Pancreas (tissue), 10 donors: Measurements from ENCODE around the gene QKI. TPM values are rescaled to one million over a fixed set of nuclear protein-coding genes. Genes with fewer than 3 reads are reported as not detected.

Source experiments
- ATAC-seq, 4 donors: fragments of 200-7000 bp; cut with Tn5 transposase; one replicate each; pipeline versions ENCODE4 v1.8.0 to v1.9.1; 2020; ENCODE audit warnings: mild to moderate bottlenecking in 4 of 4, moderate library complexity in 4 of 4
- DNase-seq, 6 donors: peaks; one replicate each; pipeline ENCODE4 v3.0.0-alpha.2; 2020
- FAIRE-seq: peaks from 2 replicates; lab custom pipeline; 2012; peaks lifted over from hg19 to GRCh38; lab: Jason Lieb, UNC
- H3K27ac ChIP-seq, 4 donors: fragments of 200-600 bp; sonication (generic); 1 replicate in 3 of 4; 2 replicates in 1 of 4; pipeline versions ENCODE4 v1.5.0 to v1.8.0; 2020
- H3K27me3 ChIP-seq, 4 donors: fragments of 200-600 bp; one replicate each; pipeline ENCODE4 v1.8.0; 2021
- H3K36me3 ChIP-seq, 3 donors: fragments of 200-600 bp; sonication (generic) in 1 of 3; one replicate each; pipeline versions ENCODE4 v1.5.0 to v1.8.0; 2020 to 2021
- H3K4me1 ChIP-seq, 3 donors: fragments of 200-600 bp; one replicate each; pipeline ENCODE4 v1.8.0; 2021
- H3K4me3 ChIP-seq, 4 donors: fragments of 200-600 bp; sonication (generic) in 2 of 4; one replicate each; pipeline versions ENCODE4 v1.5.0 to v1.8.0; 2020 to 2021
- H3K9me3 ChIP-seq, 4 donors: fragments of 200-600 bp; one replicate each; pipeline ENCODE4 v1.8.0; 2021
- WGBS, 2 donors: extraction: QIAGEN DNeasy Blood & Tissue Kit; methylation state at CpG; one replicate each; pipeline ENCODE4 v1.1.7; 2013; 5-methylcytosine and 5-hydroxymethylcytosine counted together
- intact Hi-C, 3 donors: fragments of 100-400 bp; cut with DNase I; formaldehyde crosslinking; loops; one replicate each; pipeline versions ENCODE4 v1.11.1 to v1.14.2; 2022
- polyA plus RNA-seq, 2 donors: library from polyadenylated mRNA; stranded (reverse); fragments of 200-250 nt; gene quantifications; one replicate each; pipeline ENCODE4 v1.2.3, GENCODE V29; 2013
- total RNA-seq, 6 donors: library from RNA; stranded (reverse); fragmentation: NEBNext Ultra II Directional in 4 of 6; extraction: Animal tissue kit (Norgen Biotek cat#: 25700) in 4 of 6; gene quantifications; one replicate each; pipeline versions ENCODE4 v1.2.1 to v1.2.4, GENCODE V29; 2021 to 2023
- TF ChIP-seq, protein P1 (sequence below), 4 donors: fragments of 200-600 bp; sonication (generic) in 3 of 4; IDR thresholded peaks; one replicate each; pipeline versions ENCODE4 v1.5.0 to v1.8.0; 2021; ENCODE audit warnings: antibody characterized with exemption in 4 of 4
- donor health status: healthy with polysubstance abuse.
- donor health status: DM: no; HTN: no; CAD: no; lungs with moderate emphysema.
- donor health status: DM: no; HTN: no; CAD: no.
- donor health status: control.
- donor health status: control.
- donor health status: Bipolar disorder and iron deficiency.
- donor health status: DM: yes; HTN: yes; CAD: no.
- donor health status: DM: no; HTN: no; CAD: no.
- donor health status: DM: no; HTN: no; CAD: no.
- donor health status: DM: yes; HTN: yes; CAD: no.

Gene QKI
- total and polyA plus RNA-seq, 8 donors, result 9.0 to 52.6 (median 21.6) TPM

DNA sequence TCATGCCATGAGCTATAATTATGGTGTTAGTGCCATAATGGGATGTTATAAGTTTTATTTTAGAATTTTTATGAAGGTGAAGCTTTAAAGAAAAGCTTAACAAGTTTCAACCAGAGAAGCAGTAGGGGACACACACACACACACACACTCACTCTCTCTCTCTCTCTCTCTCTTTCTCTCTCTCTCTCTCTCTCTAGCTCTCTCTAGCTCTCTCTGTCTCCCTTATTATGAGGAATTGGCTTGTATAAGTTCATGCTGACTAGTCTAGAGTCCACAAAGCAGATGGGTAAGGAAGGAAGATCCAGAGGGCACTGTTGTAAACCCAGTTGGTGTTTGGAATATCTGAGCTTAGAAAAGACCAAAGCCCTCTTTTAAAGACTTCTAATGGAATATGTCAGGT lies 102.4 kb downstream of the QKI start:
- FAIRE-seq (no peak), ATAC-seq (no peak), DNase-seq (no peak)
- intact Hi-C loops, result no loop called here
- Histone ChIP-seq H3K9me3 (no peaks in the 10 kb centered on the region), H3K4me1 (peaks cover 5 to 42% (median 25%) of the 10 kb centered on the region in 3 donors), H3K27ac (no peak overlapping the region), H3K36me3 (no peaks in the 10 kb centered on the region), H3K27me3 (no peaks in the 10 kb centered on the region), H3K4me3 (no peak overlapping the region)
- TF ChIP-seq, protein P1, sequence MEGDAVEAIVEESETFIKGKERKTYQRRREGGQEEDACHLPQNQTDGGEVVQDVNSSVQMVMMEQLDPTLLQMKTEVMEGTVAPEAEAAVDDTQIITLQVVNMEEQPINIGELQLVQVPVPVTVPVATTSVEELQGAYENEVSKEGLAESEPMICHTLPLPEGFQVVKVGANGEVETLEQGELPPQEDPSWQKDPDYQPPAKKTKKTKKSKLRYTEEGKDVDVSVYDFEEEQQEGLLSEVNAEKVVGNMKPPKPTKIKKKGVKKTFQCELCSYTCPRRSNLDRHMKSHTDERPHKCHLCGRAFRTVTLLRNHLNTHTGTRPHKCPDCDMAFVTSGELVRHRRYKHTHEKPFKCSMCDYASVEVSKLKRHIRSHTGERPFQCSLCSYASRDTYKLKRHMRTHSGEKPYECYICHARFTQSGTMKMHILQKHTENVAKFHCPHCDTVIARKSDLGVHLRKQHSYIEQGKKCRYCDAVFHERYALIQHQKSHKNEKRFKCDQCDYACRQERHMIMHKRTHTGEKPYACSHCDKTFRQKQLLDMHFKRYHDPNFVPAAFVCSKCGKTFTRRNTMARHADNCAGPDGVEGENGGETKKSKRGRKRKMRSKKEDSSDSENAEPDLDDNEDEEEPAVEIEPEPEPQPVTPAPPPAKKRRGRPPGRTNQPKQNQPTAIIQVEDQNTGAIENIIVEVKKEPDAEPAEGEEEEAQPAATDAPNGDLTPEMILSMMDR (IDR thresholded peaks at IDR 0.05), result no peak

DNA sequence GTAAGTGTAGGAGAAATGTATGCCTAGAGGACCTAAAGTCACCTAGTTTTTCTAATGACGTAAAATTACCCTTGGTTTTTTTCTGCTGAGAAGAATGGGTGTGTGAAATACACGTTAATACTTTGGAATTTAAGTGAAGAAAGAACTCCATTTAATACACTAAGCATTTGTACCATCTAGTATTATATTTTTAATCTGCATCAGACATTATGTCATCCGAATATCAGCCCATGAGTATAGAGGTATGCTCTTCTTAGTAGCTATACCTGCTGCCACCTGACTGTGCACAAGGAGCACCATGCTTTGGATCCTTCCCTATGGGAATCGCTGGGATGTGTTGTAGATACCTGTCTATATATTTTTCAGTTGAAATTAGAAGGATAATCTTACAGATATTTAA lies 106.4 kb downstream of the QKI start:
- no peak for FAIRE-seq
- intact Hi-C loops, result no loop called here
- peaks cover 0 to 12% (median 3%) of the 10 kb centered on the region in 3 donors for H3K4me1 ChIP-seq
- no peaks in the 10 kb centered on the region for H3K36me3 ChIP-seq
- no peak for ATAC-seq
- TF ChIP-seq, protein P1 (IDR thresholded peaks at IDR 0.05), result no peak
- no peak overlapping the region for H3K4me3 ChIP-seq
- no peak for DNase-seq
- WGBS, 2 donors, result 94 to 96% methylated on average over 4 of the region's 4 CpGs
- H3K27me3 ChIP-seq, result no peaks in the 10 kb centered on the region
- no peak overlapping the region for H3K27ac ChIP-seq
- H3K9me3 ChIP-seq, result no peaks in the 10 kb centered on the region

DNA sequence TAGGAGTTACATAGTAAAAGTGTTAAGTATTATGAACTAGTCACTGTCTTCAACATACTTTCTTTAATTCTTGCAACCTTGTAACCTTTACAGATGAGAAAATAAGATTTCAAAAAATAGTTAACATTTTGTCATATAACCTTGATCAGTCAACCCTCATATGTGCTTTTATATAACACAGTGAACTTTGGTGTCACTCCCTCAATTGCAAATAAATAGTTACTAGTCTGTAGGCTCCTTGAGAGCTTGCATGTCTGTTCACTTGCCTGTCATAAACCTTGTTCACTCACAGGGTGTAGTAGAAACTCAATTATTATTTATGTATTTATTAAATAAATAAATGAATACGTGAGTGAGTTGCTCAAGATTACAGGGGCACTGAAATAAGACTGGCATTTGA lies 107.5 kb downstream of the QKI start:
- ATAC-seq (peak in 2 of 4 donors; percentile 28 to 41), DNase-seq (no peak), FAIRE-seq (no peak)
- TF ChIP-seq, protein P1 (IDR thresholded peaks at IDR 0.05), result no peak
- Histone ChIP-seq H3K9me3 (no peaks in the 10 kb centered on the region), H3K36me3 (no peaks in the 10 kb centered on the region), H3K4me1 (peaks cover 0 to 23% (median 12%) of the 10 kb centered on the region in 3 donors), H3K27ac (no peak overlapping the region), H3K4me3 (no peak overlapping the region), H3K27me3 (no peaks in the 10 kb centered on the region)
- intact Hi-C loops, result no loop called here
- 48 to 50% methylated on average over 1 of the region's 1 CpG for WGBS, 2 donors

DNA sequence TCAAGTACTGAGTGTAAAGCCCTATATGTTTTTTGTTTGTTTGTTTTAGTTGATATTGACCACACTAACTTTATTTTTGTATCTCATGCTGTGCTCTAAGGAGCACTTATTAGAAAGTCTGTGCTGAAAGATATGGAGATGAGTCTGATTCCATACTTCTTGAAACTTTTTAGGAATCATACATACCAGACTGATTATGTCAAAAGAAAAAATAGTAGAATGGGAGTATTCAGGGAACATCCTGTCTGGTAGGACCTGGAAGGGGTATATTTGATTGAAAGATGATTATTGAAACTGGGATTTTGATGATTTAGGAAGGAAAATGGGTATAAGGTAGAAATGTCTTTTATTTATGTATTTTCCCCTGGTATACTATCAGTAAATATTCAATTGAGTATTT lies 111.4 kb downstream of the QKI start:
- TF ChIP-seq, protein P1 (IDR thresholded peaks at IDR 0.05), result no peak
- peaks cover 4 to 39% (median 14%) of the 10 kb centered on the region in 3 donors for H3K4me1 ChIP-seq
- FAIRE-seq (peak; percentile 23), ATAC-seq (no peak), DNase-seq (no peak)
- no peaks in the 10 kb centered on the region for H3K36me3 ChIP-seq
- H3K27me3 ChIP-seq, result no peaks in the 10 kb centered on the region
- intact Hi-C loops, result no loop called here
- H3K27ac ChIP-seq, result no peak overlapping the region
- no peaks in the 10 kb centered on the region for H3K9me3 ChIP-seq
- no peak overlapping the region for H3K4me3 ChIP-seq

DNA sequence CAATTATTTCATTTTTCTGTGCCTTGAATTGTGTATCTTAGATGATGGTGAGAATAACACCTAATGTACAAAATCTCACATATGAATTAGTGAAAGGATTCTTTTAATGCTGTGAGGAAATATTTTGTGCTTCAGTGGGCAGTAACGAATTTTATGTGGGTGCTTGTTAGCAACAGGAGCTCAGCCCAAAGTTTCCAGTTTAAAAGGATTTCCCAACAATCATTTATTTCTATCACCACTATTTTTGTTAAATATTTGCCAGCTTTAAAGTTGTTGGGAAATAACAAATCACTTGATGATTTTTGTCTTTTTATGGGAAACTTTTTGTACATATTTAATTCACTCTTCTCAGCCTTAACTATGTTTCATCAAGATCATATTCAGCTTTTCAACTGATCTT lies 111.8 kb downstream of the QKI start:
- no peaks in the 10 kb centered on the region for H3K27me3 ChIP-seq
- TF ChIP-seq, protein P1 (IDR thresholded peaks at IDR 0.05), result no peak
- DNase-seq (no peak), FAIRE-seq (no peak), ATAC-seq (no peak)
- WGBS, 2 donors, result 53 to 55% methylated on average over 1 of the region's 1 CpG
- no peak overlapping the region for H3K27ac ChIP-seq
- H3K36me3 ChIP-seq, result no peaks in the 10 kb centered on the region
- no peak overlapping the region for H3K4me3 ChIP-seq
- H3K9me3 ChIP-seq, result no peaks in the 10 kb centered on the region
- peaks cover 4 to 43% (median 14%) of the 10 kb centered on the region in 3 donors for H3K4me1 ChIP-seq
- intact Hi-C loops, result no loop called here
